HEK293T (cell line): ENCODE results near the gene DNMT3L.

Source experiments
- BHLHE40 ChIP-seq: fragments of 450-650 bp; IDR thresholded peaks from 2 replicates; pipeline ENCODE4 v1.6.1; 2016; ENCODE audit warnings: mild to moderate bottlenecking, moderate library complexity, borderline replicate concordance
- FOXK2 ChIP-seq: fragments of 450-650 bp; IDR thresholded peaks from 2 replicates; pipeline ENCODE4 v1.6.1; 2016; ENCODE audit warnings: mild to moderate bottlenecking
- FOXM1 ChIP-seq: fragments of 450-650 bp; IDR thresholded peaks from 2 replicates; pipeline ENCODE4 v1.6.1; 2017; ENCODE audit warnings: mild to moderate bottlenecking, borderline replicate concordance
- LEF1 ChIP-seq: fragments of 450-650 bp; IDR thresholded peaks from 2 replicates; pipeline ENCODE4 v1.6.1; 2017; ENCODE audit warnings: mild to moderate bottlenecking, borderline replicate concordance
- NFRKB ChIP-seq: fragments of 450-650 bp; IDR thresholded peaks from 2 replicates; pipeline ENCODE4 v1.6.1; 2016; ENCODE audit warnings: mild to moderate bottlenecking, moderate library complexity
- SP1 ChIP-seq: fragments of 450-650 bp; IDR thresholded peaks from 2 replicates; pipeline ENCODE4 v1.6.1; 2017
- ZNF384 ChIP-seq: fragments of 450-650 bp; IDR thresholded peaks from 2 replicates; pipeline ENCODE4 v1.6.1; 2016
- TF ChIP-seq, protein P1 (sequence below): fragments of 450-650 bp; IDR thresholded peaks from 2 replicates; pipeline ENCODE4 v1.6.1; 2016

DNA sequence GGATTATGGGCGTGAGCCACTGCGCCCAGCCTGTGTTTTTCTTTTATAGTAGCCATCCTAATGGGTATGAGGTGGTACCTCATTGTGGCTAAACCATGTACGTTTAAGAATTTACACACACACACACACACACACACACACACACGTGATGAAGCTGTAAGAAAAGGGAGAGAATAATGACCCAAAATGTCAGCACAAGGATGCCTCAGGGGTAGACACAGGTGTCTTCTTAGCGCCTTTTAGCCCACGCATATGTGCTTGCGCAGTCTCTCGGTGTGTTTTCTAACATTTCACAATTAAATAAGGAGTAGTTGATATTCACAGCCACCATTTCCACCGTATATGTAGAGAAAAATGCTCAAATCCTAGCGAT lies 37.4 kb upstream of the DNMT3L start:
- TF ChIP-seq NFRKB (no peak), LEF1 (no peak), FOXK2 (no peak), SP1 (no peak), FOXM1 (no peak), ZNF384 (no peak), BHLHE40 (no peak)
- TF ChIP-seq, protein P1, sequence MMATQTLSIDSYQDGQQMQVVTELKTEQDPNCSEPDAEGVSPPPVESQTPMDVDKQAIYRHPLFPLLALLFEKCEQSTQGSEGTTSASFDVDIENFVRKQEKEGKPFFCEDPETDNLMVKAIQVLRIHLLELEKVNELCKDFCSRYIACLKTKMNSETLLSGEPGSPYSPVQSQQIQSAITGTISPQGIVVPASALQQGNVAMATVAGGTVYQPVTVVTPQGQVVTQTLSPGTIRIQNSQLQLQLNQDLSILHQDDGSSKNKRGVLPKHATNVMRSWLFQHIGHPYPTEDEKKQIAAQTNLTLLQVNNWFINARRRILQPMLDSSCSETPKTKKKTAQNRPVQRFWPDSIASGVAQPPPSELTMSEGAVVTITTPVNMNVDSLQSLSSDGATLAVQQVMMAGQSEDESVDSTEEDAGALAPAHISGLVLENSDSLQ = no peak
